Measurements from ENCODE around the gene C6orf141.
"Not testable (repeated sequence)": the region's sequence is repeated elsewhere in the genome, so short reads cannot be mapped to it uniquely, and the experiment has no call there.

Gene C6orf141

GRCh38 chr6:49579649-49580048 is 29.2 kb downstream of the C6orf141 start:
- no peak for FAIRE-seq

- no peak for FAIRE-seq
Observed at GRCh38 chr6:49582529-49582928, 32.1 kb downstream of the C6orf141 start.

DNA sequence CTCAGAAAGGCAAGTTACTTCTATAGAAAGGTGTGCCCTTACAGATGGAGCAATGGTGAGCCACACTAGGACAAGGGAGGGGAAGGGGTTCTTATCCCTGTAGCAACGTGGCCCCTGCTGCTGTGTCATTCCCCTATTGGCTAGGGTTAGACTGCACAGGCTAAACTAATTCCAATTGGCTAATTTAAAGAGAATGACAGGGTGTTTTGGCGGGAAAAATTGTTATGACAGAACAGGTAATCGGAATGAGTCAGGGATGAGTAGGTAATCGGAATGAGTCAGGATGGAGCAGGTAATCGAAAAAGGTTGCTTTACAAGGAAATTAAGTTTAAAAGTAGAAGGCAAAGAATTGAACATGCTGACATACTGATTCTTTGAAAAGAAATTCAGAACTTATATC is 36.8 kb downstream of the C6orf141 start:
- not testable (repeated sequence) for FAIRE-seq
